ENCODE measurements around the gene PLCB4.
"Not testable (repeated sequence)": the region's sequence is repeated elsewhere in the genome, so short reads cannot be mapped to it uniquely, and the experiment has no call there.

Gene PLCB4

DNA sequence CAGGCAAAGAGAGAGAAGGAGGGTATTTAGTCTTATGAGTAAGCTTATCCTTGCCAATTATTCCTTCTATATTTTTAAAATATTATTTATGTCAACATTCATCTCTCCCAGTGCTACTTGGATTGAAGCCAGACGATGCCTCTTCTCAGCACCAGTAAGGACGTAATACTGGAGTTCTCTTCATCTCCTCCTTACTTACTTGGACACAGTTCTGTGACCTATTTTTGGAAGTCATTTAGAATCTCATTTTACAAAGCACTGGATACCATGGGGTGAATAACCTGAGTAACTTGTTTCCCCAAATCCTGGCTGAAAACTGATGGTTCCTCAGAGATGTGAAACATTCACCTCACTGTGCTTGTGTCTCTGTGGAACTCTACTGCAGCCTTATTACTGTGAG, 308.1 kb downstream of the PLCB4 start:
- no peaks in the 10 kb centered on the region for H3K27me3 ChIP-seq (ENCODE audit: low read length)
- no peaks in the 10 kb centered on the region for H4K20me1 ChIP-seq (ENCODE audit: low read depth, low read length)
- H3K4me2 ChIP-seq (ENCODE audit: low read depth, low read length, poor library complexity, severe bottlenecking), result no peak overlapping the region
- no peaks in the 10 kb centered on the region; the same call in 1 of the 2 replicates for H3K9me2 ChIP-seq (replicated peaks; ENCODE audit: insufficient read depth, low read length)
- TF ChIP-seq EZH2phosphoT487 (conservative IDR thresholded peaks at IDR 0.05; ENCODE audit: low read length), result no peak
- TF ChIP-seq, protein P1, sequence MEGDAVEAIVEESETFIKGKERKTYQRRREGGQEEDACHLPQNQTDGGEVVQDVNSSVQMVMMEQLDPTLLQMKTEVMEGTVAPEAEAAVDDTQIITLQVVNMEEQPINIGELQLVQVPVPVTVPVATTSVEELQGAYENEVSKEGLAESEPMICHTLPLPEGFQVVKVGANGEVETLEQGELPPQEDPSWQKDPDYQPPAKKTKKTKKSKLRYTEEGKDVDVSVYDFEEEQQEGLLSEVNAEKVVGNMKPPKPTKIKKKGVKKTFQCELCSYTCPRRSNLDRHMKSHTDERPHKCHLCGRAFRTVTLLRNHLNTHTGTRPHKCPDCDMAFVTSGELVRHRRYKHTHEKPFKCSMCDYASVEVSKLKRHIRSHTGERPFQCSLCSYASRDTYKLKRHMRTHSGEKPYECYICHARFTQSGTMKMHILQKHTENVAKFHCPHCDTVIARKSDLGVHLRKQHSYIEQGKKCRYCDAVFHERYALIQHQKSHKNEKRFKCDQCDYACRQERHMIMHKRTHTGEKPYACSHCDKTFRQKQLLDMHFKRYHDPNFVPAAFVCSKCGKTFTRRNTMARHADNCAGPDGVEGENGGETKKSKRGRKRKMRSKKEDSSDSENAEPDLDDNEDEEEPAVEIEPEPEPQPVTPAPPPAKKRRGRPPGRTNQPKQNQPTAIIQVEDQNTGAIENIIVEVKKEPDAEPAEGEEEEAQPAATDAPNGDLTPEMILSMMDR (IDR thresholded peaks at IDR 0.05; ENCODE audit: insufficient read depth, low read length, poor library complexity, severe bottlenecking), result no peak
- H3K27ac ChIP-seq (ENCODE audit: low read depth, low read length), result no peak overlapping the region
- no peak overlapping the region for H3K9ac ChIP-seq (ENCODE audit: low read length)
- no peaks in the 10 kb centered on the region for H3K79me2 ChIP-seq (ENCODE audit: insufficient read depth, low read length)
- H2AFZ ChIP-seq (ENCODE audit: low read depth, low read length, severe bottlenecking), result no peak overlapping the region
- no peaks in the 10 kb centered on the region for H3F3A ChIP-seq (ENCODE audit: insufficient read depth)
- H3K9me3 ChIP-seq (ENCODE audit: insufficient read depth, low read length), result no peaks in the 10 kb centered on the region
- H3K4me3 ChIP-seq (ENCODE audit: insufficient read depth, low read length, poor library complexity, severe bottlenecking), result no peak overlapping the region
- no peaks in the 10 kb centered on the region for H3K36me3 ChIP-seq (ENCODE audit: low read length)

DNA sequence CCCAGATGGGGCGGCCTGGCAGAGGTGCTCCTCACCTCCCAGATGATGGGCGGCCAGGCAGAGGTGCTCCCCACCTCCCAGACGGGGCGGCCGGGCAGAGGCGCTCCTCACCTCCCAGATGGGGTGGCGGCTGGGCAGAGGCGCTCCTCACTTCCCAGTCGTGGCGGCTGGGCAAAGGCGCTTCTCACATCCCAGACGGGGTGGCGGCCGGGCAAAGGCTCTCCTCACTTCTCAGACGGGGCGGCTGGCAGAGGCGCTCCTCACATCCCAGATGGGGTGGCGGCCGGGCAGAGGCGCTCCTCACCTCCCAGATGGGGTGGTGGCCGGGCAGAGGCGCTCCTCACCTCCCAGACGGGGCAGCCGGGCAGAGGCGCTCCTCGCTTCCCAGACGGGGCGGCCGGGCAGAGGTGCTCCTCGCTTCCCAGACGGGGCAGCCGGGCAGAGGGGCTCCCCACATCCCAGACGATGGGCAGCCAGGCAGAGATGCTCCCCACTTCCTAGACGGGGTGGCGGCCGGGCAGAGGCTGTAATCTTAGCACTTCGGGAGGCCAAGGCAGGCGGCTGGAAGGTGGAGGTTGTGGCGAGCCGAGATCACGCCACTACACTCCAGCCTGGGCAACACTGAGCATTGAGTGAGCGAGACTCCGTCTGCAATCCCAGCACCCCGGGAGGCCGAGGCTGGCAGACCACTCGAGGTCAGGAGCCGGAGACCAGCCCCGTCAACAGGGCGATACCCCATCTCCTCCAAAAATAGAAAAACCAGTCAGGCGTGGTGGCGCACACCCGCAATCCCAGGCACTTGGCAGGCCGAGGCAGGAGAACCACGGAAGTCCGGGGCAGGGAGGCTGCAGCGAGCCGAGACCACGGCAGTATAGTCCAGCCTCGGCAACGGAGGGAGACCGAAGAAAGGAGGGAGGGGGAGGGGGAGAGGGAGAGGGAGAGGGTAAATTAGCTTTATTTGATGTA, 316.7 kb downstream of the PLCB4 start:
- not testable (repeated sequence) for H3K9me2 ChIP-seq (replicated peaks; ENCODE audit: insufficient read depth, low read length); H4K20me1 ChIP-seq (ENCODE audit: low read depth, low read length); H3K36me3 ChIP-seq (ENCODE audit: low read length); H3K4me2 ChIP-seq (ENCODE audit: low read depth, low read length, poor library complexity, severe bottlenecking); H3F3A ChIP-seq (ENCODE audit: insufficient read depth); H3K79me2 ChIP-seq (ENCODE audit: insufficient read depth, low read length); H2AFZ ChIP-seq (ENCODE audit: low read depth, low read length, severe bottlenecking); H3K27ac ChIP-seq (ENCODE audit: low read depth, low read length); H3K9ac ChIP-seq (ENCODE audit: low read length); H3K9me3 ChIP-seq (ENCODE audit: insufficient read depth, low read length); H3K27me3 ChIP-seq (ENCODE audit: low read length); H3K4me3 ChIP-seq (ENCODE audit: insufficient read depth, low read length, poor library complexity, severe bottlenecking)

DNA sequence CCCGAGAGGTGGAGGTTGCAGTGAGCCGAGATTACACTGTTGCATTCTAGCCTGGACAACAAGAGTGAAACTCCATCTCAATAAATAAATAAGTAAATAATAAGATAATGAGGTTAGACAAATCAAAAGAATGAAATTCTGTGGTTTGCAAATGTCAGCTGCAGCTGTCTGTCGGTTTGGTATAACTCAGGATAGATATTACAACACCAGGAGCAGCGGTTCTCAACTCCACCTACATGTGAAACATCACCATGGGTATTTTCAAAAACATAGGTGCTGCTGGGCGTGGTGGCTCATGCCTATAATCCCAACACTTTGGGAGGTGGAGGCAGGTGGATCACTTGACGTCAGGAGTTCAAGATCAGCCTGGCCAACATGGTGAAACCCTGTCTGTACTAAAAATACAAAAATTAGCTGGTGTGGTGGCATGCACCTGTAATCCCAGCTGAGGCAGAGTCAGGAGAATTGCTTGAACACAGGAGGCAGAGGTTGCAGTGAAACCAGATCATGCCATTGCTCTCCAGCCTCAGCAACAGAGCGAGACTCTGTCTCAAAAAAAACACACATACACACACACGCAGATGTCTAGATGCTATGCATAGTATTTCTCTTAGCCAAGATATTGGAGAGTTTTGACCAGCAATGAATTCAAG, 319.4 kb downstream of the PLCB4 start:
- Histone ChIP-seq H3K27me3 (ENCODE audit: low read length) (no peaks in the 10 kb centered on the region), H3K79me2 (ENCODE audit: insufficient read depth, low read length) (no peaks in the 10 kb centered on the region), H3K4me2 (ENCODE audit: low read depth, low read length, poor library complexity, severe bottlenecking) (no peak overlapping the region), H3K4me3 (ENCODE audit: insufficient read depth, low read length, poor library complexity, severe bottlenecking) (no peak overlapping the region), H3K36me3 (ENCODE audit: low read length) (no peaks in the 10 kb centered on the region), H2AFZ (ENCODE audit: low read depth, low read length, severe bottlenecking) (no peak overlapping the region), H3K9me3 (ENCODE audit: insufficient read depth, low read length) (no peaks in the 10 kb centered on the region), H3K9ac (ENCODE audit: low read length) (no peak overlapping the region), H3F3A (ENCODE audit: insufficient read depth) (no peaks in the 10 kb centered on the region), H4K20me1 (ENCODE audit: low read depth, low read length) (no peaks in the 10 kb centered on the region), H3K27ac (ENCODE audit: low read depth, low read length) (no peak overlapping the region), H3K9me2 (replicated peaks; ENCODE audit: insufficient read depth, low read length) (no peaks in the 10 kb centered on the region)
- TF ChIP-seq, protein P1 (IDR thresholded peaks at IDR 0.05; ENCODE audit: insufficient read depth, low read length, poor library complexity, severe bottlenecking), result no peak
- no peak for TF ChIP-seq EZH2phosphoT487 (conservative IDR thresholded peaks at IDR 0.05; ENCODE audit: low read length)

DNA sequence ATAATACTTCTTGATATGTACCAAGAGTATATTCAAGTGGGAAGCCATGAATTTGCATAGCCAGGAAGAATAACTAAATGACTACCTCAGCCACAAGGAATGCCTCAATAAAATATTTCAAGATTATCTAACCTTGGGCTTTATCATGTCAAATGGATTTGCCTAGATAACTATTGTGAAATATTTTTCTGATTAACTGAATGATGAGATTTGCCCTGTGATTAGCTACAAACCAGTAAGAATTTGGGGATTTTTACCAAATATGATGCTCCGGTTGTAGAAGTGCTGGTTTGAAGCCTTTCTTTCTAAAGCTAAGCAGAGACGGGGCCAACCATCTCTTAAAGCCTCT, 319.9 kb downstream of the PLCB4 start:
- Histone ChIP-seq H3F3A (ENCODE audit: insufficient read depth) (no peaks in the 10 kb centered on the region), H3K9ac (ENCODE audit: low read length) (no peak overlapping the region), H3K4me2 (ENCODE audit: low read depth, low read length, poor library complexity, severe bottlenecking) (no peak overlapping the region), H4K20me1 (ENCODE audit: low read depth, low read length) (no peaks in the 10 kb centered on the region), H3K79me2 (ENCODE audit: insufficient read depth, low read length) (no peaks in the 10 kb centered on the region), H3K9me3 (ENCODE audit: insufficient read depth, low read length) (no peaks in the 10 kb centered on the region), H3K27me3 (ENCODE audit: low read length) (no peaks in the 10 kb centered on the region), H3K9me2 (replicated peaks; ENCODE audit: insufficient read depth, low read length) (no peaks in the 10 kb centered on the region), H2AFZ (ENCODE audit: low read depth, low read length, severe bottlenecking) (no peak overlapping the region), H3K27ac (ENCODE audit: low read depth, low read length) (no peak overlapping the region), H3K4me3 (ENCODE audit: insufficient read depth, low read length, poor library complexity, severe bottlenecking) (no peak overlapping the region), H3K36me3 (ENCODE audit: low read length) (no peaks in the 10 kb centered on the region)
- no peak for TF ChIP-seq EZH2phosphoT487 (conservative IDR thresholded peaks at IDR 0.05; ENCODE audit: low read length)
- TF ChIP-seq, protein P1 (IDR thresholded peaks at IDR 0.05; ENCODE audit: insufficient read depth, low read length, poor library complexity, severe bottlenecking), result no peak

All from SU-DHL-6 (cell line).